Activated CD8-positive, alpha-beta T cell treated with anti-CD3 and anti-CD28 coated beads, Interleukin-2, amount 10 ng/mL, durations not matched to agents 7 days and 5 days (primary cell): ENCODE results near the gene ZNF496. TPM values are rescaled to one million over a fixed set of nuclear protein-coding genes. Genes with fewer than 3 reads are reported as not detected.

ENCODE experiments used
- ATAC-seq: fragments of 150-1000 bp; cut with Tn5 transposase; one replicate; pipeline ENCODE4 v1.10.0; 2021; ENCODE audit warnings: moderate library complexity
- CTCF ChIA-PET: fragments of 350-600 bp; sonication (Branson Sonifier 250); formaldehyde crosslinking; loops from one replicate; lab custom pipeline; 2021; ENCODE audit warnings: antibody characterized with exemption; lab: Charles Lee
- POLR2A ChIA-PET: fragments of 350-600 bp; sonication (Branson Sonifier 250); formaldehyde crosslinking; loops from one replicate; lab custom pipeline; 2021; ENCODE audit warnings: antibody characterized with exemption; lab: Charles Lee
- DNase-seq: peaks from one replicate; pipeline ENCODE4 v3.0.0-alpha.2; 2020
- H3K27ac Mint-ChIP-seq: one replicate; pipeline ENCODE4 v1.8.0; 2021; ENCODE audit warnings: mild to moderate bottlenecking, mixed read lengths
- H3K27me3 Mint-ChIP-seq: one replicate; pipeline ENCODE4 v1.8.0; 2021; ENCODE audit warnings: low read depth, mixed read lengths
- H3K36me3 Mint-ChIP-seq: one replicate; pipeline ENCODE4 v1.8.0; 2021; ENCODE audit warnings: low read depth, mixed read lengths
- H3K4me1 Mint-ChIP-seq: one replicate; pipeline ENCODE4 v1.8.0; 2021; ENCODE audit warnings: low read depth, mixed read lengths
- H3K4me3 Mint-ChIP-seq: one replicate; pipeline ENCODE4 v1.8.0; 2021; ENCODE audit warnings: mild to moderate bottlenecking, mixed read lengths
- H3K9me3 Mint-ChIP-seq: one replicate; pipeline ENCODE4 v1.8.0; 2022; ENCODE audit warnings: mixed read lengths; ENCODE audit not compliant: insufficient read depth
- total RNA-seq, 2 experiments: library from RNA; stranded (reverse); gene quantifications; one replicate each; pipeline ENCODE4 v1.2.3, GENCODE V29; 2021

Gene ZNF496
- total RNA-seq, 2 experiments from 2014 or later: 20.5 to 22.0 TPM

DNA sequence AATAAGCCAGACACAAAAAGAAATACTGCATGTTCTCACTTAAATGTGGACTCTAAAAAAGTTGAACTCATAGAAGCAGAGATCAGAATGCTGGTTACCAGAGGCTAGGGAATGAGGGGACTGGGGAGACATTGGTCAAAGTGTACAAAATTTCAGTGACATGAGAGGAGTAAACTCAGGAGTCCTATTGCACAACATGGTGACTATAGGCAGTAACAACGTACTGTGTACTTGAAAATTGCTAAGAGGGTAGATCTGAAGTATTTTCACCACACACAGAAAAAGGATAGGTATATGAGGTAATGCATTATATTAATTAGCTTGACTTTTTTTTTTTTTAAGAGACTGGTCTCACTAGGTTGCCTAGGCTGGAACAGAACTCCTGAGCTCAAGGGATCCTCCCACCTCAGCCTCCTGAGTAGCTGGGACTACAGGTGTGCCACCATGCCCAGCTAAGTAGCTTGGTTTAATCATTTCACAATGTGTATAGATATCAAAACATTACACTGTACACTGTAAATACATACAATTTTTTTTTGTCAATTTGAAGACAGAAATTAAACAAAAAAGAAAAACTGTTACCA lies 7.4 kb downstream of the ZNF496 start:
- DNase-seq (no peak), ATAC-seq (no peak)
- ChIA-PET CTCF (interaction anchor here (0.7 kb wide), 1 partner anchor 11 kb away, joined by 3 read pairs; no protein-coding TSS in a partner anchor), POLR2A (no interaction called here)
- Mint-ChIP-seq H3K4me1 (peaks cover 68% of the 10 kb centered on the region), H3K36me3 (peaks cover 67% of the 10 kb centered on the region), H3K9me3 (no peaks in the 10 kb centered on the region), H3K27ac (peak overlapping the region; percentile 13), H3K27me3 (no peaks in the 10 kb centered on the region), H3K4me3 (no peak overlapping the region)

DNA sequence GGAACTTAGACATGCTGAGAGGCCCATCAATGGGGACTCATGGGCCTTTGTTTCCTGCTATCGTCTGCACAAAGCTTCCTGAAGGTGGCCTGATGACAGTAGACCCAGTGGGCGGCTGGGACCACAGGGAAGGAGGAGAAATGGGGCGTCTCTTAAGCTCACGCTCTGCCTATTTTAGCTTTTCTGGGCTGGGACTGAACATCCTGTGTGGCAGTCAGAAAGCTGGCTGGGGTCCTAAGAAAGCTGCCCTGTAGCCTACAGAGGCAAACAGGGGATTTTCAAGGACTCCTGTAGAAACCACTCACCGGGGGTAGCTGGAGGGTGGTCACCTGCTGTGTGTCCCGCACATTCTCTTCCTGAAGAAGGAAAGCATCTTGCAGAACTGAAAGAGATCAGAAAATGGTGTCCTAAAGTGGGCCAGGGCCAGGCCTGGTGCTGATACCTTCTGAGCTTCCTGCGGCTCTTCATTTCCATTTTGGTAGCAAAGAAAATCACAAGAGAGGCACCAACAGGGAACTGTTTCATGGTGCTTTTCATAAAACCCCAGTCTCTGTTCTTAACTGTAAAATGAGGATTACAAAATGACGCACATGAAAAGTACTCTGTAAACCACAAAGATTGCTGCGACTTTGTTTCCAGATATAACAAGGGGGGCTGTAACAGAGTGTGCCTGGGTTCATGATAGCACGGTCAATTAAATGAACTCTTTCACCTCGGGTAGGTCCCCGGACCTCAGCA lies 8.6 kb downstream of the ZNF496 start:
- Mint-ChIP-seq H3K4me3 (peak overlapping the region; percentile 68), H3K27me3 (no peaks in the 10 kb centered on the region), H3K36me3 (peaks cover 62% of the 10 kb centered on the region), H3K27ac (peak overlapping the region; percentile 94), H3K9me3 (no peaks in the 10 kb centered on the region), H3K4me1 (peaks cover 61% of the 10 kb centered on the region)
- ChIA-PET CTCF (interaction anchor here (0.6 to 2.3 kb wide), 3 partner anchors 9 to 67 kb away, joined by 4 to 7 read pairs (median 6); partner anchors contain the start of gene ZNF496), POLR2A (interaction anchor here (0.8 to 2.0 kb wide), 5 partner anchors 8 to 220 kb away, joined by 3 to 11 read pairs (median 8); no protein-coding TSS in a partner anchor)
- peak; percentile 87 for ATAC-seq
- peak; percentile 68 for DNase-seq

DNA sequence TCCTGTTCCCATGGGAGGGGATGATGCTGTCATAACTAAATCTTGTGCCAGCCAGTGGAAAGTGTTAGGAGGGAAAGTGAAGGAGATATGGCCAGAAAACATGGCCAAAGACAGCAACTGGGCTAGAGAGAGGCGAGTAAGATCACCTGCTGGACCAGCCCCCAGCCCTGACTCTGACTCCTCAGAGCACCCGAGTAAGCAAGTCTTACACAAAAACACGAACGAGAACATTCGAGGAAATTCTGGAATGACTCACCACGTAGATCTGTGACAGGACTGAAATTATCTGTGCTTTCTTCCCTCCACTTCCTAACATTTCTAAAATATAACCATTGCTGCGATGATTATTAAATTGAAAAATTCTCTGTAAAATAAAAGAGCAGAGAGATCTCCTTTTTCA lies 9.2 kb downstream of the ZNF496 start:
- Mint-ChIP-seq H3K36me3 (peaks cover 62% of the 10 kb centered on the region), H3K4me3 (peak overlapping the region; percentile 68), H3K27me3 (no peaks in the 10 kb centered on the region), H3K4me1 (peaks cover 60% of the 10 kb centered on the region), H3K9me3 (no peaks in the 10 kb centered on the region), H3K27ac (peak overlapping the region; percentile 94)
- DNase-seq: peak; percentile 46
- peak; percentile 38 for ATAC-seq
- CTCF ChIA-PET: interaction anchor here (1.1 to 2.3 kb wide), 2 partner anchors 10 to 68 kb away, joined by 6 to 7 read pairs; partner anchors contain the start of gene ZNF496
- POLR2A ChIA-PET: interaction anchor here (1.0 to 2.0 kb wide), 4 partner anchors 8 to 112 kb away, joined by 3 to 11 read pairs (median 8); no protein-coding TSS in a partner anchor

DNA sequence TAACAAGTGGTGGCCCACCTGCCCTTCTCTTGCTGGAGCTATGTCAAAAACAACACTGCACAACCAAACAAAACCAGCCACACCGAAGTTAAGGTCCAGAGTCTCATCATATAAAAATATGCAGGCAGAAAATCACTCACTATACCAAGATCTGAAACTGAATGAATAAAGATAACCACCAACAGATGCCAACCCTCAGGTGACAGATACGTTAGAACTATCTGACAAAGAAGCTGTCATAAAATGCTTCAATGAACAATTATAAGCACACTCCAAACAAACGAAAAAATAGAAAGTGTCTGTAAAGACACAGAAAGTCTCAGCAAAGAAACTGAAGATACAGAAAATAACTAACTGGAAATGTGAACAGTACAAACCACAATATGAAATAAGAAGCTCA lies 14.0 kb downstream of the ZNF496 start:
- DNase-seq (no peak), ATAC-seq (no peak)
- ChIA-PET CTCF (interaction anchor here (1.5 to 1.6 kb wide), 3 partner anchors 10 to 55 kb away, joined by 3 to 4 read pairs (median 4); no protein-coding TSS in a partner anchor), POLR2A (interaction anchor here (1.2 to 1.4 kb wide), 3 partner anchors 9 to 20 kb away, joined by 3 to 7 read pairs (median 4); no protein-coding TSS in a partner anchor)
- Mint-ChIP-seq H3K36me3 (peaks cover 56% of the 10 kb centered on the region), H3K4me3 (no peak overlapping the region), H3K27ac (no peak overlapping the region), H3K4me1 (peaks cover 32% of the 10 kb centered on the region), H3K9me3 (no peaks in the 10 kb centered on the region), H3K27me3 (no peaks in the 10 kb centered on the region)

DNA sequence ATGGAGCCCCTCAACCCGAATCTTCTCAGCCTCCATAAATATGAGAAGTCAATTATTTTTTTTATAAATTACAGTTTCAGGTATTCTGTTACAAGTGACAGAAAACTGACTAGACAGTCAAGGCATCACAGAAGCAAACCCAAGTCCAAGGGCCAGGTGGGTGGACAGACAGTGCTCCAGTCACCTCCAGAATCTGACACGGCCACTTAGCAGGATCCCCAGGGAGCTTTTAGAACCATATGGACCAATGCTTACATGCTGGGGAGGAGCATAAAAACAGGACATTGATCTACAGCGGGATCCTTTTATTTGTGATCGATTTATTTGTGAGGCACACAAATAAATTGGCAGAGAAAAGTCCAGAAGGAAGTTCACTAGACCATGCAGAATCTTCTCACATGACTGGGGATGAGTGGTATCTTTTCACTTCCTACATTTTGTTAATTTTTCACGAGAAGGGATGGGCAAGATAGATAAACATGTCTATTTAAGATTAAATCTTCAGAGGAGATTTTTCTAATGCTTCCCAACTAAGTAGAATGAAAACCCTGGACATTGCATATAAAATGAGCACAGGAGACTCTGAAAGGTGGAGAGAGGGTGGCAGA lies 15.0 kb downstream of the ZNF496 start:
- Mint-ChIP-seq H3K36me3 (peaks cover 46% of the 10 kb centered on the region), H3K4me3 (no peak overlapping the region), H3K9me3 (no peaks in the 10 kb centered on the region), H3K27ac (no peak overlapping the region), H3K4me1 (peaks cover 24% of the 10 kb centered on the region), H3K27me3 (no peaks in the 10 kb centered on the region)
- no peak for ATAC-seq
- CTCF ChIA-PET: interaction anchor here (1.5 kb wide), 2 partner anchors 20 to 56 kb away, joined by 3 to 4 read pairs; no protein-coding TSS in a partner anchor
- DNase-seq: no peak
- POLR2A ChIA-PET: interaction anchor here (1.2 kb wide), 1 partner anchor 9 kb away, joined by 4 read pairs; no protein-coding TSS in a partner anchor

DNA sequence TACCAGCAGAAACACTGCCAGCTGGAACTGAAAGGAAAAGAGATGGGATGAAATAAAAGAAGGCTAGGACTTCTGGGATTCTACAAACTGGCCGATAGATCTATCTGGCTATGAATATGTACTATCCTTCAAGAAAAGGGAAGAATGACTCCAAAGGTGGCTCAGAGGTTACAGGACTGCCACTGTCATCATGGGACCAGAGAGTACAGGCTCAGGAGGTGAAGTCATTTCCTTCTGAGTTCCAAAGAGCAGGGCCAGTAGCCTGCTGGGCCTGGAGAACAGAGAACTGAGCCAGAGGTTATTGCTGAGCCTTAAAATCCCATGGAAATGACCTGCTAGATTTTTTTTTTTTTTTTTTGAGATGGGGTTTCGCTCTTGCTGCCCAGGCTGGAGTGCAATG lies 27.6 kb downstream of the ZNF496 start:
- ChIA-PET POLR2A (no interaction called here), CTCF (no interaction called here)
- Mint-ChIP-seq H3K27me3 (no peaks in the 10 kb centered on the region), H3K36me3 (peaks cover 57% of the 10 kb centered on the region), H3K4me3 (no peak overlapping the region), H3K9me3 (no peaks in the 10 kb centered on the region), H3K27ac (no peak overlapping the region), H3K4me1 (peaks cover 2% of the 10 kb centered on the region)
- no peak for ATAC-seq
- DNase-seq: no peak

DNA sequence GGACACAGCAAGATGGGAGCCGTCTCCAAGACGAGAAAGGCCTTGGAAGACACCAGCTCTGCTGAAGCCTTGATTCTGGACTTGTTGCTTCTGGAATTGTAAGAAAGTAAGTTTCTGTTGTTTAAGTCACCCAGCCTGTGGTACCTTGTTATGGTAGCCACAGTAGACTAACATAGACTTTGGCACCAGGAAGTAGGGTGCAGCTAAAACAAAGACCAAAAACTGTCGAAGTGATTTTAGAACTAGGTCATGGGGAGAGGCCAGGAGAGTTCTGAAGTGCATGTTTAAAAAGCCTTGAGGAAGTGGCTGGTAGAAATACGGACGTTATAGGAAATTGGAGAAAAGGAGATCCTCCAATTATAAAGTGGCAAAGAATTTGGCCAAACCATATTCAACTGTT lies 28.5 kb downstream of the ZNF496 start:
- Mint-ChIP-seq H3K36me3 (peaks cover 50% of the 10 kb centered on the region), H3K27ac (no peak overlapping the region), H3K4me3 (no peak overlapping the region), H3K27me3 (no peaks in the 10 kb centered on the region), H3K9me3 (no peaks in the 10 kb centered on the region), H3K4me1 (peaks cover 9% of the 10 kb centered on the region)
- no peak for ATAC-seq
- CTCF ChIA-PET: no interaction called here
- POLR2A ChIA-PET: interaction anchor here (1.1 kb wide), 1 partner anchor 20 kb away, joined by 3 read pairs; no protein-coding TSS in a partner anchor
- no peak for DNase-seq

DNA sequence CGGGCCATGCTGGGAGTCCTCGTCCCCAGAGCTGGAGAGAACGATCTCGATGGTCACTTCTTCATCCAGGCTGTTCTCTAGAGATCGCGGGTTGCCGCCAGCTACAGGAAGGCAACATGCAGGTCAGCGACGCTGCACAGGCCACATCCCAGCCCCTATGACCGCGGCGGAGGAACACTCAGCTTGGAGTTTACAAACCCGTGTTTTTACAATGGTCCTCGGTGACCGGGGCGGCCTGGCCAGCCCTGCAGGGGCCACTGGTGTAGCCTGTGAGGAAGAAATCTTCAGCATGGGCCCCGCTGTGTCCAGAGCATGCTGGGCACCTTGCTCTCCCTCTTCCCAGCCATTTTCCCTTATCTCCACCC lies 30.5 kb downstream of the ZNF496 start:
- DNase-seq: no peak
- Mint-ChIP-seq H3K4me3 (no peak overlapping the region), H3K9me3 (no peaks in the 10 kb centered on the region), H3K27ac (no peak overlapping the region), H3K27me3 (no peaks in the 10 kb centered on the region), H3K36me3 (peaks cover 42% of the 10 kb centered on the region), H3K4me1 (peaks cover 24% of the 10 kb centered on the region)
- POLR2A ChIA-PET: no interaction called here
- CTCF ChIA-PET: interaction anchor here (1.4 kb wide), 1 partner anchor 30 kb away, joined by 3 read pairs; the partner anchor contains the start of gene ZNF496
- no peak for ATAC-seq

DNA sequence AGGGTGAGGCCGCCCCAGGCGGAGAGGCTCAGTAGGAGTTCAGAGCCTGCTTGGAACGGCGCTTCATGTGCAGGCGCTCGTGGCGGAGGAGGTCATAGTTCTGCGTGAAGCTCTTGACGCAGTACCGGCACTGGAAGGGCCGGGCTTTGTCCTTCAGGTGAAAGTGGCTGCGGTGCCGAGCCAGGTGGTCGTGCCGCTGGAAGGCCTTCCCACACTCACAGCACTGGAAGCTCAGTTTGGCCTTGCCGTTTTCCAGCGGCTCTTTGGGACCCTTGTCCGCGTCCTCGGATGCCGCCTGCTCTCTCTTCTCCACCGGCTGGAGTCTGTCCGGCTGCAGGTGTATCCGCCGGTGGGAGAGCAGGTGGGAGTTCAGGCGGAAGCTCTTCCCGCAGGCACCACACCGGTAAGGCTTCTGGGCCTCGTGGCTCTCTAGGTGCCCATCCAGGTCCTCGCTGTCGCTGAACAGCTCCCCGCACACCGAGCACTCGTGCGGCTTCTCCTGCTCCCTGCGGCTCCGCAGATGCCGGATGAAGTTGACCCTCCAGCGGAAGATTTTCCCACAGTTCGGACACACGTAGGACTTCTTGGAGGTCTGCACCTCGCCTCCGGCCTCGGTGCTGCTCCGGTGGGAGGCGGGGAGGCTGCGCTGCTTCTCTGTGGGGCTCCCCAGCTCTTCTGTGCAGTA lies 31.0 kb downstream of the ZNF496 start:
- ChIA-PET POLR2A (no interaction called here), CTCF (interaction anchor here (1.4 kb wide), 1 partner anchor 31 kb away, joined by 3 read pairs; the partner anchor contains the start of gene ZNF496)
- peaks cover 38% of the 10 kb centered on the region for H3K36me3 Mint-ChIP-seq
- no peaks in the 10 kb centered on the region for H3K27me3 Mint-ChIP-seq
- peaks cover 24% of the 10 kb centered on the region for H3K4me1 Mint-ChIP-seq
- DNase-seq: no peak
- H3K4me3 Mint-ChIP-seq: no peak overlapping the region
- H3K27ac Mint-ChIP-seq: no peak overlapping the region
- no peak for ATAC-seq
- no peaks in the 10 kb centered on the region for H3K9me3 Mint-ChIP-seq

DNA sequence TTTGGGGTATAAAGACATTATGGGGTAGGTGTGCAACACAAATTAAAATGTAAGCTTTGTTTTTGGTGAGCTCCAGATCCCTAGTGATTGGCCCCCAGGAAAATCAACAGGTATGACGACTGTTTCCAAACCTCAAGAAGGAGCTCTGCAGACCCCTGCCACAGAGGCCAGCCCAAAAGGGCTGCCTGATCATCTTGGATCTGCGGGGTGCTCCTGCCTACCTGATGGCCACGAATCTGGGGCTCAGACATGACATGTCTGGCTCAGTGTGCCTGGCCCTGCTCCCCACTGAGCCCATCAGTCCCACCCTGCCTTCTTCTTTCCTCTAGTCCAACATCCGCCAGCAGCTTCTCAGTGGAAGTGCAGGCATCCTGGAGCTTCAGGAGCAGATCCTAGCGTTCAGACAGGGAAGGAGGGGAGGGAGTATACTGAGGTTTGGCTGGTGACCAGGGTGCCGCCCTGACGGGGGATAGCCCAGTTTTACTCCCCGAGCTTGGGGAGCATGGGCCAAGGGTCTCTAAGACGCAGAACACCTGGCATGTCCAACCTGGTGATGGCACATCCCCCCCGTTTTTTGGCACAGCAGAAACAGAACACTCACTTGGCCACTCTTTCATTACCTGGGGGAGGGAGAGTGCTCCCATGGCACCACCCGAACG lies 31.8 kb downstream of the ZNF496 start:
- H3K36me3 Mint-ChIP-seq: peaks cover 33% of the 10 kb centered on the region
- H3K4me3 Mint-ChIP-seq: no peak overlapping the region
- ChIA-PET POLR2A (no interaction called here), CTCF (no interaction called here)
- no peaks in the 10 kb centered on the region for H3K9me3 Mint-ChIP-seq
- peaks cover 24% of the 10 kb centered on the region for H3K4me1 Mint-ChIP-seq
- no peaks in the 10 kb centered on the region for H3K27me3 Mint-ChIP-seq
- no peak overlapping the region for H3K27ac Mint-ChIP-seq
- ATAC-seq: no peak
- DNase-seq: no peak

DNA sequence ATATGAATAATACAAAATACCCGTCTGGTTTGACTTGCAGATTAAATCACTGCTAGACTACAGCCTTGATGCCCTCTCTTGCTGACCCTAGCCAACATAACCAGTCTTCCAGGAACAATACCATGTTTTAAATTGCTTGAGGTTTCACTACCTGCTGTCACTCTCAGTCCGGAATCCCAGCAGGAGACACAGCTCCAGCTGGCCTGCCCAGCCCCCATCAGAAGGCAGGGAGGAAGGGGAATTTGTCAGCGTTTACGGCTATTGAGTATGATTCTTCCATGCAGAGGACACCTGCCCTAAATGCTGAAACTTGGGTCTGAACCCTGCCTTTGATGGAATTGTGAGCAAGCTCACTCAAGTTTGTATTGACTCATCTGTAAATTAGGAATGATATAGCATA lies 33.0 kb downstream of the ZNF496 start:
- no peak for DNase-seq
- no peak overlapping the region for H3K27ac Mint-ChIP-seq
- no peaks in the 10 kb centered on the region for H3K9me3 Mint-ChIP-seq
- H3K4me3 Mint-ChIP-seq: no peak overlapping the region
- POLR2A ChIA-PET: interaction anchor here (1.0 kb wide), 1 partner anchor 20 kb away, joined by 3 read pairs; no protein-coding TSS in a partner anchor
- H3K36me3 Mint-ChIP-seq: peaks cover 25% of the 10 kb centered on the region
- CTCF ChIA-PET: no interaction called here
- H3K4me1 Mint-ChIP-seq: peaks cover 26% of the 10 kb centered on the region
- no peak for ATAC-seq
- no peaks in the 10 kb centered on the region for H3K27me3 Mint-ChIP-seq
